GM19463 (cell line): ENCODE data around the gene COL11A2.

Experiments
- ATAC-seq: cut with Tn5 transposase; IDR thresholded peaks from one replicate; pipeline ENCODE4 v1.9.1; 2021; ENCODE audit warnings: mild to moderate bottlenecking, moderate library complexity; ENCODE audit not compliant: unreplicated experiment

COL11A2 gene

DNA sequence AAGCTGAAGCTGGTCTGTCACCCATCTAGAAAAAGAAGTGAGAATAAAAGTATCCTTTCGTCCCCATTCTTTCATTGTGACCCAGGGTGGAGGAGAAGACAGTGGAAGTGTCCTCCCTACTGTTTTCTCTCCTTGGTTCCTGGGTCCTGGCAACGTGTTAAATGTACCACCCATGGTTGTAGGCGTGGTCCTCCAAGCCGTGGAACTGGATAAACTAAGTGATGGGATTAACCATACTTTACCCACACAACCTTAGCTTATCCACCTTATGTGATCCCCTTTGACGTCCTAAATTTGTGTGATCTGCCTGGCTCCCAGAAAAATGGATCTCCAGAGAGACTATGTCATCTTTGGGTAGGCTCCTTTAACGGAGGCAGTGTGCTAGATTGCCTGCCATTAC is 69.1 kb downstream of the COL11A2 start:
- ATAC-seq: no peak

GRCh38 chr6:33120001-33120400 is 72.3 kb downstream of the COL11A2 start:
- ATAC-seq: no peak

DNA sequence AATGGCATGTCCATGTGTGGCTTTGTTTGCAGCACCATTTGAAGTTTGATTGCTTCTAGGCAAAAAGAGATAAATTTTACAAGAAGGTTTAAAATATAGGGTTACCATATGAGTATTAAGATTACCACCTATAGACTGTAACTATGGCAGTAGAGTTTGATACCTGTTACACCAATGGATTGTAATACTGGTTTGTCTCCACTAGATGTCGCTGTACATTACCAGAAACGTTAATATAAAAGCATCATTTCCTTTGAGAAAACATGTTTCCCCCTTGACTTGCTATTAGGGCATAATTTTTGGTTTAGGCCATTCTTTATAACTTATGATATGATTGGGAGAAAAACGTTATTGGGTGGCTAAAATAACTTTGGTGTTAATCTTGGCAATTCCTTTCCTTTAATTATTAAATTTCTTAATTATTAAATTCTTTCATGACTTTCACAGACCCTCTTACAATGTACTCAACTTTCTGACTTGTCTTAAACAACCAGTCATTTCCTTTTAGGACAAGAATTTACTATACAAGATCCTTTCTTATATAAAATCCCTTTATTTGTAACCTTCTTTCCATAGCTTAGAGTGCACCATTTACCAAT is 73.6 kb downstream of the COL11A2 start:
- ATAC-seq: no peak

GRCh38 chr6:33117811-33118277 is 74.4 kb downstream of the COL11A2 start:
- ATAC-seq: no peak

DNA sequence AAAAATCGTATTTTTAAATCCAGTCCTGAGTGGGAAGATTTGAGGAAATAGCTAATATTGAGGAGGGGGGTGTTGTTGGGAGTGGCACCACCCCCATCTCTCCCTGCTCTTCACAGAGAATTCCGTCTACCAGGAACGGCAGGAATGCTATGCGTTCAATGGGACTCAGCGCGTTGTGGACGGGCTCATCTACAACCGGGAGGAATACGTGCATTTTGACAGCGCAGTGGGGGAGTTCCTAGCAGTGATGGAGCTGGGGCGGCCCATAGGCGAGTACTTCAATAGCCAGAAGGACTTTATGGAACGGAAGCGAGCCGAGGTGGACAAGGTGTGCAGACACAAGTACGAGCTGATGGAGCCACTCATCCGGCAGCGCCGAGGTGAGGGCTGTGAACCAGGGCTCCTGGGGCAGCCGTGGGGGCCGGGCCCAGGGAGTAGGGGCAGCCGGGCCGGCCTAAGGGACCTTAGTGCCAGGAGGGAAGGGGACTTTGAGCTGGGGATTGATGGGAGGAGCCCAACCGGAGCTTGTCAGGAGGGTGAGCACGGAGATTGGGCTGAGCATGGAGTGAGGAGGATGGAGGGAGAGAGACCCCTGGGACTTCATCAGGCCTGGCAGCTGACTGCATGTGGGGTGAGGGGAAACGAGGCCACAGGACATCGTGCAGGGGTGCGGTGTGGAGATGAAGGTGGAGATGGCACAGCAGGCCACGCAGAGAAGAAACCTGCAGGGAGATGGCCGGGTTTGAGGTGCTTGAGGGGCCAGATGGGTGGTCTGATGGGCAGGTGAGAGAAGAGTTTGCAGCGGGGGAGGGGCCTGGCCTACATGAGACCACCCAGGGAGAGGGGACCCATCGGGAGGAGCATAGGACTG is 75.2 kb downstream of the COL11A2 start:
- ATAC-seq: no peak

- ATAC-seq: no peak
These were observed 75.8 kb downstream of the COL11A2 start for GRCh38 chr6:33116417-33116816.

GRCh38 chr6:33114406-33114805 is 77.9 kb downstream of the COL11A2 start:
- no peak for ATAC-seq

DNA sequence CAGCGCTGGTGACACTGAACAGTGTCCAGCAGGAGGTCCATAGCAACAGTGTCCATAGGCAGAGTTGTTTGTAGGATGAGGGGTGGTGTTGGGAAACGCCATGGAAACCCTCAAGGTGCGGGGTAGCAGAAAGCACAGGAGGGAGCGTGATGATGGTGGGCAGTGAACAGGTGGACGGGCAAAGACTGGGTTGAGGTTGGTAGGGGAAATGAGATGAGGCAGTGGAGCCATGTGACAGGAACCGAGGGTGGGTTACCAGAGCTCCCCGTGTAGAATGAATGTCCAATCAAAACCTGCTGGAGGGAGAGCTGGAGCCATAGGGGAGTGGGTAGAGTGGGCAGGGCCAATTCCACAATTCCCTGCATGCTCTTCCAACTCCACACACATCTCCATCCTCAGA is 78.5 kb downstream of the COL11A2 start:
- no peak for ATAC-seq
